Measurements from ENCODE around the gene ADAT1. TPM values are rescaled to one million over a fixed set of nuclear protein-coding genes. Genes with fewer than 3 reads are reported as not detected.

The ADAT1 gene
- total RNA-seq, 4 donors from 2014 or later, result 21.8 to 72.2 (median 46.5) TPM

DNA sequence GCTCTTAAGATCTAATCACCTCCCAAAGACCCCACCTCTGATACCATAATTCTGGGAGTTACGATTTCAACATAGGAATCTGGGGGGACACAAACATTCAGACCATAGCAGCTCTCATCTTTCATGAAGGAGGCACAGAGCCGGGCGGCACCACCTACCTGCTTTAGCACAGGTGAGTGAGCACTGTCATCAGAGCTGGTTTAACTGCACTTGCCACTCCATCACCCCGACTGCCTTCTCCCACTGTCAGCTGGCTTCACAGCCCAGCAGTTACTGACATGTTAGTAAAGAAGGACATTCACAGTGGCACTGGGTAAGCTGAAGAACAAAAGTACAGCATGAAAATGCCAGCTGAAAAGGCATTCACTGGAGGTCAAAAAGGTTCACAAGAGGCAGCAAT lies 34.4 kb downstream of the ADAT1 start:
- TF ChIP-seq, protein P1, sequence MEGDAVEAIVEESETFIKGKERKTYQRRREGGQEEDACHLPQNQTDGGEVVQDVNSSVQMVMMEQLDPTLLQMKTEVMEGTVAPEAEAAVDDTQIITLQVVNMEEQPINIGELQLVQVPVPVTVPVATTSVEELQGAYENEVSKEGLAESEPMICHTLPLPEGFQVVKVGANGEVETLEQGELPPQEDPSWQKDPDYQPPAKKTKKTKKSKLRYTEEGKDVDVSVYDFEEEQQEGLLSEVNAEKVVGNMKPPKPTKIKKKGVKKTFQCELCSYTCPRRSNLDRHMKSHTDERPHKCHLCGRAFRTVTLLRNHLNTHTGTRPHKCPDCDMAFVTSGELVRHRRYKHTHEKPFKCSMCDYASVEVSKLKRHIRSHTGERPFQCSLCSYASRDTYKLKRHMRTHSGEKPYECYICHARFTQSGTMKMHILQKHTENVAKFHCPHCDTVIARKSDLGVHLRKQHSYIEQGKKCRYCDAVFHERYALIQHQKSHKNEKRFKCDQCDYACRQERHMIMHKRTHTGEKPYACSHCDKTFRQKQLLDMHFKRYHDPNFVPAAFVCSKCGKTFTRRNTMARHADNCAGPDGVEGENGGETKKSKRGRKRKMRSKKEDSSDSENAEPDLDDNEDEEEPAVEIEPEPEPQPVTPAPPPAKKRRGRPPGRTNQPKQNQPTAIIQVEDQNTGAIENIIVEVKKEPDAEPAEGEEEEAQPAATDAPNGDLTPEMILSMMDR (IDR thresholded peaks at IDR 0.05), result no peak
- Histone ChIP-seq H3K27me3 (no peaks in the 10 kb centered on the region), H3K4me3 (no peak overlapping the region), H3K9me3 (no peaks in the 10 kb centered on the region), H3K36me3 (no peaks in the 10 kb centered on the region), H3K27ac (no peak overlapping the region), H3K4me1 (peaks cover 0 to 3% of the 10 kb centered on the region in 2 donors)
- no peak for DNase-seq
- intact Hi-C loops (cut with DNase I; ENCODE audit: low total_unique reads), result no loop called here

DNA sequence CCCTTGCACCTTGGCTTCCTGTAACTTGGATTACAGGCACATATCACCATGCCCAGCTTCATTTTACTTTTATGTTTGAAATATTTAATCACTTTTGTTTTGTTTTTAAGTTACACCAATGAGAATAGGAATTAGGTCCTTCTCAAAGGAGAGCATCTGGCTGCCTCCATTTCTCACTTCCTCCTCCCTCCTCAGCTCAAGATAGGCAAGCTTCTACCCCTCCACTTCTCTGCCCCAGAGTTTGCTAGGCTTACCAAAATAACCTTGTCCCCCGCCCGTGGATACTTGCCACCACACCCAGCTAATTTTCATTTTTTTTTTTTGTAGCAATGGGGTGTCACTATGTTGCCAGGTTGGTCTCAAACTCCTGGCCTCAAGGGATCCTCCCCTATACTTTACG lies 39.0 kb downstream of the ADAT1 start:
- Histone ChIP-seq H3K9me3 (no peaks in the 10 kb centered on the region), H3K27me3 (no peaks in the 10 kb centered on the region), H3K27ac (no peak overlapping the region), H3K4me1 (no peaks in the 10 kb centered on the region), H3K36me3 (no peaks in the 10 kb centered on the region), H3K4me3 (no peak overlapping the region)
- no peak for DNase-seq
- TF ChIP-seq POLR2A (IDR thresholded peaks at IDR 0.05), result no peak
- TF ChIP-seq, protein P1 (IDR thresholded peaks at IDR 0.05), result no peak
- intact Hi-C loops (cut with DNase I; ENCODE audit: low total_unique reads), result no loop called here

DNA sequence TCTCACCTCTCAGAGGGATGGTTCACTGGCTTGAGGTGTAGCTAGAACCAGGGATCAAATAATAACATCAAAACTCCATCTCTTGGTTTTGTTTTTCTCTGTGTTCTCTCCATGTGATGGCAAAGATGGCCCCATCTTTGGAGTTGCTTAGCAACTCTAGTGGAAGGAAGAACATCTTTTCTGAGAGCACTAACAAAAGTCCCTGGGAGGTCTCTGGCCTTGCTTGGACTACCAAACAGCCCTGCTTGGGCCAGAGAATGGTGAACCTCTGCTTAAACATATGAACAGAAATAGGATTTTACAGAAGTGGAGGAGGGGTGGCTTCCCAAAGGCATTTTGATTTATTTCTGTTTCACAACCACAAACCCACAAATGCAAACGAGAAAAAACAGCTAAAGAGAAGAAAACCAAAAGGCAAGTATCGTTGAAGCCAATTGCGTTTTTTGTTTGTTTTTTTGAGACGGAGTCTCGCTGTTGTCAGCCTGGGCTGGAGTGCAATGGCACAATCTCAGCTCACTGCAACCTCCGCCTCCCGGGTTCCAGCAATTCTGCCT lies 43.7 kb downstream of the ADAT1 start:
- Histone ChIP-seq H3K36me3 (no peaks in the 10 kb centered on the region), H3K4me1 (no peaks in the 10 kb centered on the region), H3K4me3 (no peak overlapping the region), H3K9me3 (no peaks in the 10 kb centered on the region), H3K27me3 (no peaks in the 10 kb centered on the region), H3K27ac (peak overlapping the region; percentile 5)
- intact Hi-C loops (cut with DNase I; ENCODE audit: low total_unique reads), result no loop called here
- no peak for TF ChIP-seq POLR2A (IDR thresholded peaks at IDR 0.05)
- TF ChIP-seq, protein P1 (IDR thresholded peaks at IDR 0.05), result no peak
- no peak for DNase-seq

DNA sequence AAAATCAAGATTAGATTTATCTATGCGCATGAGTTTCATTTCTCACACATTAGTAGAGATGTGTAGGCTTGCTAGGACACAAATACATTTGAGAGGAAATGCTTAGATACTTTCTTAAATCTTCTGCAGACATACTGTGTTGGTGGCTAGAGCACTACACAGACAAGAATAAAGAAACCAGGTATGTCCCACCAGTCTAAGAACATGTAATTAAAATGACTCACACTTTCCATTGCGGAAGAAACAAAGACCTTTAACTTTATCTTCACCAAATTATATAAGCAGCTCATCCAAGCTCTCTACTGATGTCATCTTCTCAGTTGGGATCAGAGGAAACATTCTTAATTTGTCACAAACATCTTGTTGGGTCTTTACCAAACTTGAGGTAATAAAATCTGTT lies 44.4 kb downstream of the ADAT1 start:
- Histone ChIP-seq H3K4me1 (no peaks in the 10 kb centered on the region), H3K36me3 (no peaks in the 10 kb centered on the region), H3K27ac (peak overlapping the region; percentile 5), H3K9me3 (no peaks in the 10 kb centered on the region), H3K27me3 (no peaks in the 10 kb centered on the region), H3K4me3 (no peak overlapping the region)
- TF ChIP-seq, protein P1 (IDR thresholded peaks at IDR 0.05), result no peak
- no peak for TF ChIP-seq POLR2A (IDR thresholded peaks at IDR 0.05)
- intact Hi-C loops (cut with DNase I; ENCODE audit: low total_unique reads), result no loop called here
- no peak for DNase-seq

DNA sequence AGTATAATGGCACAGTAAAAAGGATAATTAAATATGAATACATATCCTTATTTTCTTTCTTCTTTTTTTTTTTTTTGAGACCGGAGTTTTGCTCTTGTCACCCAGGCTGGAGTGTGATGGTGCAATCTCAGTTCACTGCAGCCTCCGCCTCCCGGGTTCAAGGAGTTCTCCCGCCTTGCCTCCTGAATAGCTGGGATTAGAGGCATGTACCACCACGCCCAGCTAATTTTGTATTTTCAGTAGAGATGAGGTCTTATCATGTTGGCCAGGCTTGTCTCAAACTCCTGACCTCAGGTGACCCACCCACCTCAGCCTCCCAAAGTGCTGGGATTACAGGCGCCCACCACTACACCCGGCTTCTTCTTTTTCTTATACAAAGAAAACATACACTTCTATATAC lies 44.9 kb downstream of the ADAT1 start:
- intact Hi-C loops (cut with DNase I; ENCODE audit: low total_unique reads), result no loop called here
- TF ChIP-seq, protein P1 (IDR thresholded peaks at IDR 0.05), result no peak
- TF ChIP-seq POLR2A (IDR thresholded peaks at IDR 0.05), result no peak
- no peaks in the 10 kb centered on the region for H3K9me3 ChIP-seq
- H3K4me3 ChIP-seq, result no peak overlapping the region
- no peak for DNase-seq
- H3K4me1 ChIP-seq, result no peaks in the 10 kb centered on the region
- no peak overlapping the region for H3K27ac ChIP-seq
- H3K36me3 ChIP-seq, result no peaks in the 10 kb centered on the region
- no peaks in the 10 kb centered on the region for H3K27me3 ChIP-seq
